HCT116 (cell line): Measurements from ENCODE around the gene FBXL14. TPM values are rescaled to one million over a fixed set of nuclear protein-coding genes. Genes with fewer than 3 reads are reported as not detected.

Experiments used
- ATAC-seq: fragments of 200-7000 bp; cut with Tn5 transposase; 2 replicates; pipeline ENCODE4 v1.9.1; 2020; ENCODE audit warnings: mild to moderate bottlenecking, moderate library complexity
- BruUV-seq: library from RNA; stranded (reverse); fragments of 400-500 nt; replicated peaks from 2 replicates; lab custom pipeline; 2021; lab: Mats Ljungman, UMichigan
- CTCF ChIA-PET: fragments of 300-600 bp; sonication (Branson Sonifier 250); formaldehyde crosslinking; loops from one replicate; lab custom pipeline; 2021; ENCODE audit warnings: antibody characterized with exemption; lab: Charles Lee
- POLR2A ChIA-PET: fragments of 300-600, 350-600 bp; sonication (Branson Sonifier 250); formaldehyde crosslinking; loops from one replicate; lab custom pipeline; 2021; ENCODE audit warnings: antibody characterized with exemption; lab: Charles Lee
- RAD21 ChIA-PET, 2 experiments: fragments of 300-600 bp; sonication (Branson Sonifier 250); formaldehyde crosslinking; loops; one replicate each; lab custom pipeline; 2023; ENCODE audit warnings: low total read pairs in 2 of 2; ENCODE audit not compliant: uncharacterized antibody in 2 of 2, unreplicated experiment in 2 of 2, low non-redundant PET in 1 of 2; lab: Charles Lee
- DNase-seq: peaks from one replicate; pipeline ENCODE4 v3.0.0-alpha.2; 2010; ENCODE audit warnings: low read depth, low spot score
- H2AFZ ChIP-seq: fragments of 200-600 bp; shearing (Covaris generic), sonication (generic); 2 replicates; pipeline ENCODE4 v1.6.1; 2017; ENCODE audit warnings: low read depth, mixed run types, mixed read lengths, antibody characterized with exemption, low read length; ENCODE audit not compliant: poor library complexity, severe bottlenecking
- H3K27ac ChIP-seq: 2 replicates; pipeline ENCODE4 v1.5.1; 2012; ENCODE audit warnings: low read depth, low read length
- H3K27me3 ChIP-seq: fragments of 200-600 bp; sonication (generic); 2 replicates; pipeline ENCODE4 v1.6.1; 2016; ENCODE audit warnings: mixed run types, low read length, mixed read lengths; ENCODE audit not compliant: insufficient read depth
- H3K36me3 ChIP-seq, 2 experiments: fragments of 200-500 bp in 1 of 2; fragments of 200-600 bp in 1 of 2; sonication (Bioruptor generic) in 1 of 2; sonication (generic) in 1 of 2; 2 replicates each; pipeline versions ENCODE4 v1.5.1 to v1.6.1; 2014 to 2016; ENCODE audit warnings: low read length in 2 of 2, inconsistent platforms in 1 of 2, mixed read lengths in 1 of 2, mixed run types in 1 of 2; ENCODE audit not compliant: insufficient read depth in 2 of 2, control insufficient read depth in 1 of 2
- H3K4me1 ChIP-seq, 2 experiments: fragments of 200-600 bp in 1 of 2; sonication (generic) in 1 of 2; 2 replicates each; pipeline versions ENCODE4 v1.5.1 to v1.6.1; 2012 to 2017; ENCODE audit warnings: low read length in 2 of 2, inconsistent platforms in 1 of 2, mild to moderate bottlenecking in 1 of 2, mixed read lengths in 1 of 2, mixed run types in 1 of 2, moderate library complexity in 1 of 2; ENCODE audit not compliant: insufficient read depth in 2 of 2, control insufficient read depth in 1 of 2
- H3K4me2 ChIP-seq: fragments of 200-600 bp; sonication (generic); 2 replicates; pipeline ENCODE4 v1.6.1; 2017; ENCODE audit warnings: mixed run types, low read length, mixed read lengths
- H3K4me3 ChIP-seq, 2 experiments: fragments of 200-600 bp in 1 of 2; sonication (generic) in 1 of 2; replicated peaks in 1 of 2; 2 replicates each; pipeline ENCODE4 v1.5.1; 2011 to 2016; ENCODE audit warnings: low read length in 2 of 2, control low read depth in 1 of 2, low read depth in 1 of 2, mild to moderate bottlenecking in 1 of 2, mixed read lengths in 1 of 2, mixed run types in 1 of 2
- H3K79me2 ChIP-seq: fragments of 200-600 bp; sonication (generic); 2 replicates; pipeline ENCODE4 v1.6.1; 2017; ENCODE audit warnings: mild to moderate bottlenecking, mixed run types, low read length, moderate library complexity, mixed read lengths; ENCODE audit not compliant: insufficient read depth
- H3K9ac ChIP-seq: fragments of 200-600 bp; sonication (generic); 2 replicates; pipeline ENCODE4 v1.6.1; 2016; ENCODE audit warnings: low read length, mixed read lengths
- H3K9me2 ChIP-seq: fragments of 200-600 bp; sonication (generic), shearing (Covaris generic); 2 replicates; pipeline ENCODE4 v1.6.1; 2017; ENCODE audit warnings: mixed run types, mild to moderate bottlenecking, moderate library complexity; ENCODE audit not compliant: insufficient read depth
- H3K9me3 ChIP-seq, 2 experiments: fragments of 200-500 bp in 1 of 2; fragments of 200-600 bp in 1 of 2; sonication (Bioruptor generic) in 1 of 2; sonication (generic) in 1 of 2; 2 replicates each; pipeline ENCODE4 v1.6.1; 2014 to 2017; ENCODE audit warnings: low read length in 2 of 2, mixed read lengths in 2 of 2, inconsistent platforms in 1 of 2, low read depth in 1 of 2, mild to moderate bottlenecking in 1 of 2, mixed run types in 1 of 2, moderate library complexity in 1 of 2; ENCODE audit not compliant: control insufficient read depth in 1 of 2, insufficient read depth in 1 of 2
- H4K20me1 ChIP-seq: fragments of 200-600 bp; sonication (generic), shearing (Covaris generic); 2 replicates; pipeline ENCODE4 v1.6.1; 2017; ENCODE audit warnings: mixed run types, mild to moderate bottlenecking, moderate library complexity; ENCODE audit not compliant: insufficient read depth
- ATF3 ChIP-seq: IDR thresholded peaks from 2 replicates; pipeline ENCODE4 v1.6.1; 2012
- CBX3 ChIP-seq: IDR thresholded peaks from 2 replicates; pipeline ENCODE4 v1.6.1; 2012; ENCODE audit warnings: low read depth
- CEBPB ChIP-seq: IDR thresholded peaks from 2 replicates; pipeline ENCODE4 v1.6.1; 2012; ENCODE audit warnings: low read depth
- EGR1 ChIP-seq: IDR thresholded peaks from 2 replicates; pipeline ENCODE4 v1.6.1; 2012; ENCODE audit warnings: low read depth
- EZH2phosphoT487 ChIP-seq: fragments of 200-600 bp; IDR thresholded peaks from 2 replicates; pipeline ENCODE4 v1.6.1; 2018; ENCODE audit warnings: antibody characterized with exemption, borderline replicate concordance
- FOSL1 ChIP-seq: IDR thresholded peaks from 2 replicates; pipeline ENCODE4 v1.6.1; 2012; ENCODE audit warnings: low read depth
- JUND ChIP-seq: IDR thresholded peaks from 2 replicates; pipeline ENCODE4 v1.6.1; 2012
- POLR2A ChIP-seq: IDR thresholded peaks from 2 replicates; pipeline ENCODE4 v1.7.0; 2011; ENCODE audit warnings: borderline replicate concordance; ENCODE audit not compliant: insufficient read depth, insufficient read length; ENCODE audit errors: extremely low read depth
- RAD21 ChIP-seq: IDR thresholded peaks from 2 replicates; pipeline ENCODE4 v1.6.1; 2012; ENCODE audit warnings: low read depth, mild to moderate bottlenecking
- SIN3A ChIP-seq: IDR thresholded peaks from 2 replicates; pipeline ENCODE4 v1.6.1; 2012; ENCODE audit warnings: low read depth
- SRF ChIP-seq: IDR thresholded peaks from 2 replicates; pipeline ENCODE4 v1.6.1; 2012; ENCODE audit warnings: low read depth
- TCF7L2 ChIP-seq: IDR thresholded peaks from 2 replicates; pipeline ENCODE4 v1.7.0; 2011; ENCODE audit warnings: borderline replicate concordance, inconsistent platforms; ENCODE audit not compliant: insufficient read depth, insufficient read length; ENCODE audit errors: extremely low read depth
- YY1 ChIP-seq: IDR thresholded peaks from 2 replicates; pipeline ENCODE4 v1.6.1; 2011; ENCODE audit warnings: low read length, low read depth, moderate library complexity, mild to moderate bottlenecking; ENCODE audit not compliant: insufficient replicate concordance; ENCODE audit errors: extremely low read depth
- ZBTB33 ChIP-seq: IDR thresholded peaks from 2 replicates; pipeline ENCODE4 v1.6.1; 2011; ENCODE audit warnings: mild to moderate bottlenecking, low read length, moderate library complexity; ENCODE audit not compliant: insufficient replicate concordance; ENCODE audit errors: extremely low read depth
- ZFX ChIP-seq: fragments of 450-650 bp; IDR thresholded peaks from 2 replicates; pipeline ENCODE4 v1.6.1; 2017
- ZNF274 ChIP-seq: fragments of 200-500 bp; sonication (Bioruptor generic); IDR thresholded peaks from 2 replicates; pipeline ENCODE4 v1.6.1; 2014; ENCODE audit warnings: mild to moderate bottlenecking, low read depth, low read length, inconsistent platforms
- intact Hi-C: fragments of 100-400 bp; cut with micrococcal nuclease; formaldehyde crosslinking; loops from 2 replicates; pipeline ENCODE4 v1.10.0; 2022
- total RNA-seq: library from RNA; stranded (reverse); gene quantifications from one replicate; pipeline ENCODE4 v1.2.1, GENCODE V29; 2021; ENCODE audit not compliant: unreplicated experiment

FBXL14 gene
- total RNA-seq, 1 experiment from 2014 or later = 19.0 TPM

GRCh38 chr12:1523558-1524050, 70.8 kb downstream of the FBXL14 start:
- Histone ChIP-seq H3K9ac (no peak overlapping the region), H3K9me2 (no peaks in the 10 kb centered on the region), H3K9me3 (no peaks in the 10 kb centered on the region), H3K36me3 (no peaks in the 10 kb centered on the region), H3K27ac (no peak overlapping the region), H4K20me1 (no peaks in the 10 kb centered on the region), H3K4me3 (no peak overlapping the region), H3K4me1 (peaks cover 13 to 14% of the 10 kb centered on the region in 2 experiments), H2AFZ (no peak overlapping the region), H3K4me2 (no peak overlapping the region), H3K79me2 (no peaks in the 10 kb centered on the region), H3K27me3 (no peaks in the 10 kb centered on the region; the same call in 1 of the 2 replicates)
- RAD21 ChIA-PET = no interaction called here
- BruUV-seq = no TSS peak
- CTCF ChIA-PET = no interaction called here
- no peak for TF ChIP-seq TCF7L2
- no peak for TF ChIP-seq JUND
- TF ChIP-seq ZBTB33 = no peak
- no peak for TF ChIP-seq CBX3
- TF ChIP-seq EGR1 = no peak
- TF ChIP-seq ZFX = no peak
- no peak for TF ChIP-seq RAD21
- no peak for TF ChIP-seq EZH2phosphoT487
- TF ChIP-seq FOSL1 = no peak
- intact Hi-C loops = no loop called here
- POLR2A ChIA-PET = no interaction called here
- ATAC-seq (no peak), DNase-seq (no peak)

GRCh38 chr12:1523046-1523445, 71.3 kb downstream of the FBXL14 start:
- intact Hi-C loops = no loop called here
- Histone ChIP-seq H3K36me3 (no peaks in the 10 kb centered on the region), H3K4me2 (no peak overlapping the region), H3K27me3 (peaks cover 5% of the 10 kb centered on the region; the same call in 1 of the 2 replicates), H2AFZ (no peak overlapping the region), H3K9me2 (no peaks in the 10 kb centered on the region), H4K20me1 (no peaks in the 10 kb centered on the region), H3K79me2 (no peaks in the 10 kb centered on the region), H3K4me1 (peaks cover 16 to 18% of the 10 kb centered on the region in 2 experiments), H3K4me3 (no peak overlapping the region), H3K27ac (no peak overlapping the region), H3K9ac (no peak overlapping the region), H3K9me3 (no peaks in the 10 kb centered on the region)
- ChIA-PET CTCF (no interaction called here), POLR2A (no interaction called here), RAD21 (no interaction called here)
- no peak for TF ChIP-seq TCF7L2
- no peak for TF ChIP-seq SIN3A
- TF ChIP-seq RAD21 = no peak
- TF ChIP-seq POLR2A = no peak
- TF ChIP-seq ZNF274 = no peak
- TF ChIP-seq YY1 = no peak
- TF ChIP-seq CBX3 = no peak
- TF ChIP-seq CEBPB = no peak
- no peak for TF ChIP-seq FOSL1
- TF ChIP-seq ATF3 = no peak
- no peak for TF ChIP-seq SRF
- no peak for TF ChIP-seq ZFX
- no peak for TF ChIP-seq ZBTB33
- ATAC-seq (no peak), DNase-seq (no peak)
- BruUV-seq = no TSS peak
